GM18526 (cell line): ENCODE data around the gene MATCAP1.

Source experiments
- POLR2A ChIP-seq: IDR thresholded peaks from 3 replicates; pipeline ENCODE4 v1.6.1; 2011; ENCODE audit not compliant: insufficient read length; ENCODE audit errors: extremely low read depth

The MATCAP1 gene

DNA sequence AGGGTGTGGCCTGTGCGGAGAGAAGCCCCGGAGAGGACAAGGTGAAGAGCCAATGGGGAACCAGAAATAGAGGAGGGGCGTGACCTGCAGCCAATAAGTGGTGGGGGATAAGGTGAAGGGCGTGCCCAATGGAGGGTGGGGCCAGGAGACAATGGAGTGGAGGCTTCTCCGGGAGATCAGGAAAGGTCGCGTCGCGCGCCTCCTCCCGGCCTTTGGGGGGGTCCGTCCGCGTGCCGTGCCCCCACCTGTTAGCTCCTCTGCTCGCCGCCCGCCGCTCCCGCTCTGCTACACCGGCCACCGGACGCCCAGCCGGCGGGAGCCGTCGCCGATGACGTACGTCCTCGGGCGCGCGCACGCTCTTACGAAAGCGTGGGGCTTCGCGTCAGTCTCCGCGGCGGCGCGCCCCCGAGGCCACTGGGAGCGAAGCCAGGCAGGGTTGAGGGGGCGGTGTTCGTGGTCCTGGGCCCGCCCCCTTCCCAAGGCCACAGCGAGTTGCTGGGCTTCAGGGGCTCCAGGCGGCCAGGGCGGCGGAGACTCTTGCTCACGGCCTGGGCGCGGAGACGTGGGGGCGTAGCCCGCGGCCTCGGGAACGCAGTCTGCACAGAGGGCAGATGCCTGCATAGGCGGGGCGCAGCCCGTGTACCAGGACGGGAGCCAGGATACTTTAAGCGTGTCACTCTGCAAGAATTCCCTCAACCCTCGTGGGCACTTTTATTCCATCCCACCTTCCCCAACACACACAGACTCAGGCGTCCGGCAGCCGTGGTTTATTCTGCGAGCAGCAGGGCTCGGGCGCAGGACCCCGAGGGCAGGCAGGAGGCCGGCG lies at the start of gene MATCAP1:
MATCAP1 (minus strand) TSS at position 337 of the 826 bp plus-strand sequence. CDS start 3,353 bp downstream, outside the sequence.
- TF ChIP-seq POLR2A = peak; percentile 48

DNA sequence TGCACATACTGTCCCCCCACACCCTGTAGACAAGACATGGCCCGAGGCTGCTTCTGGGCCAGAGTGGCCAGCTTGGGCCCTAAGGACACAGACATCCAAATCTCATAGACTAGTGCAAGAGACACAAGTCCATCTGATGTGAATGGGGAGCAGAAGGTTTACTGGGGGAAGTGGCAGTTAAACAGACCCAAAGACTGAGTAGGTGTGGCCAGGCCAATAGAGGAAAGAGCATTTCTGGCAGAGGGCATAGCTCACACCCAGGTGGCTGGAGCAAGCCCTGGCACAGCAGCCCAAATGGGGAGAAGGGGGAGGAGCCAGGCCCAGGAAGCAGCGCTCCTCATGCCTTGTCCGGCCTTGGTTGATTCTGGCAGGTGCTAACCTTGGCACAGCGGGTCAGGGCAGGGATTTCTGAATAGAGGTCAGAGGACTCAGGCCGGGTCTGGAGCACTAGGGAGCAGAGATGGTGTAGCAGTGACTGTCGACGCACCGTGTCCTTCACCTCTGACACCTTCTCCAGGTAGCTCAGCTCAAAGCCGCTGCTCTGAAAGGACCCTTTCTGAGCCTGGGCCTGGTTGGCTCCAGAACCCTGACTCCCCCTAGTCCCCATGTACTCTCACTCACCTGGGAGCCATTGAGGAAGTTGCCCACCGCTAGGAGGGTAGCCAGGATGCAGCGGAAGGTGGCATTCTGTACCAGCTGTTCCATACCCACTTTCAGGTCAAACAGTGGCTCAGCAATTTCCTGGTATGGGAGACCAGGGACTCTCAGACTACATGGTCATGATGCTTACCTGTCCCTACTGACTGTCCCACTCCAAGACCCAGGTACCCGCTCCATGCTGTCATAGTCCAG lies 47.3 kb upstream of the MATCAP1 start:
- TF ChIP-seq POLR2A = no peak

DNA sequence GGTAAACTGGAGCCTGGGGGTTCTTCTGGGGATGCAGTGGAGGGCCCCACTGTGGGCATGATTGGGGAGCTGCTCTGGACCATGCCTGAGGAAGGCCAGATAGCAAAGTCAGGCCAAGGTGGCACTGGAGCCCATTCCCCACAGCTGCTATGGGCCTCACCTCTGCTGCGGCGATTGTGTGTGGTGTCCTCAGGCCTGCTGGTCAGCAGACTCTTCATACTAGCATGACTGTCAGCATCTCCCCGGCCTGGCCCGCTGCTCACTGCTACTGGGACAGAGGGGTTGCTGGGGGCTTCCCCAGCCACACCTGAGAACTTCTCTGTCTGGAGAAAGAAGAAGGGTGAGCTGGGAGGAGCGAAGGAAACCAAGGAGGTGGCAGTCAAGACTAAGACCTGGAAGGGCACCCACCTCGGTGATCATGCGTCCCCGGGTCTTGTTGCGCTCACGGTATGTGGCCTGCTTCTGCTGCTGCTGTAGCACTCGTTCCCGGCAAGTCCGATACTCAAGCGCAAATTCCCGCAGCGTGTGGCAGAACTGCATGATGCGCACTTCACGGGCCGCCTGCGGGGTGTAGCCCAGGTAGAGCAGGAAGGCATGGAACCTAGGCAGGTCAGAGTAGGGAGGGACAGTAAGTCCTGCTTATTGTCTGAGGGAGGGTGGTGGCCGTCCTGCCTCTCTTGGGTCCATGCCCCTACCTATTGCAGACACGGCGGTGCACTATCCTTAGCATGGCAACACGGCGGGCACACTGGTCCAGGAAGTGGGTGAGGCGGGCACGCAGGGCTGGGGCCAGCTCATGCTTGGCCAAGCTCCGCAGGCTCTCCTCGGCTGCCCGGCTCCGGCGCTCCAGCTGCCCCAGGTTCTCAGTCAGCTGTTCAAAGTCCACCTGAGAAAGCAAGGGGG lies 46.4 kb upstream of the MATCAP1 start:
- no peak for TF ChIP-seq POLR2A

DNA sequence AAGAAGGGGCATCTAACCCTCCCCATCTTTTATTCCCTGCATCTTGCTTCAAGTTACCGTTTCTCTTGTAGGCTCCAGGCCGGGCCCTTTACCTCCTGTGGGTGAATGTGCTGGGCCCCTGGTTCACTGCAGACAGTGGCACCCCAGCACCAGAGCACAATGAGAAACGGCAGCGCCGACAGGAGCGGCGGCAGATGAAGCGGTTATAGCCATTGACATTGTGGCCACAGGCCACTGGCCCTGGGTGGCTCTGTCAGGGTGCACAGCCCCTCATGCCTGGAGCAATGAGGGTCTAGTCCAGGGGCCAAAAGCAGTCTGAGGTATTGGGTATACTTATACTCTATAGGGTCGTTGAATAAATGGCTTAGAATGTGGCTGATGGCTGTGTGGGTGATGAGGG lies 45.1 kb upstream of the MATCAP1 start:
- TF ChIP-seq POLR2A = no peak

DNA sequence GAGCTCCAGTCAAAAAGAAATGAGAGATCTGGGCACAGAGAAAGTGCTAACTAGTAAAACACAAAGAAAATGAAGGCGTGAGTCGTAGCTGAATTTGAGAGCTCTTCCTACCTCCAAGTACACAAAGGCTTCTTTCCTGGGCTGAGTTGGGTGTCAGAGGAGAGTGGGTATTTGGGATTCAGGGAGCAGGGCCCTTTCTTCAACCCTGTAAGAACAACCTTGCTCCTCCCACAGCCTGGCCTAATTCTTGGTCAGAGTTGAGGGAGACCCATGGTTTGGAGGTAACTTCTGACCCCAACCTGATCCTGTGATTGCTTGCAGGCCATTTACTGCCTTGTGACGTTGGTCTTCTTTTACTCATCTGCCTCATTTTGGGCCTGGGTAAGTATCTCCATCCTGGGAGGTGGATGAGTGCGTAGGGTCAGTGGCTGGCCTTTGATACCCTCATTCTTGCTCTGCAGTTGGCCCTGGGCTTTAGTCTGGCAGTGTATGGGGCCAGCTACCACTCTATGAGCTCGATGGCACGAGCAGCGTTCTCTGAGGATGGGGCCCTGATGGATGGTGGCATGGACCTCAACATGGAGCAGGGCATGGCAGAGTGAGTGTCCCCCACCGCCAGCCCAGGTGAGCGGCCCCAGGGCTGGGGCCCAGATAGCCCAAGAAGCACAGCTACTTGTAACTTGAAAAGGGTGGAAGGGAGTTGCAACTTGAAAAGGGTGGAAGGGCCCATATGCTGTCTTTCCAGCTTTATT lies 44.4 kb upstream of the MATCAP1 start:
- no peak for TF ChIP-seq POLR2A

DNA sequence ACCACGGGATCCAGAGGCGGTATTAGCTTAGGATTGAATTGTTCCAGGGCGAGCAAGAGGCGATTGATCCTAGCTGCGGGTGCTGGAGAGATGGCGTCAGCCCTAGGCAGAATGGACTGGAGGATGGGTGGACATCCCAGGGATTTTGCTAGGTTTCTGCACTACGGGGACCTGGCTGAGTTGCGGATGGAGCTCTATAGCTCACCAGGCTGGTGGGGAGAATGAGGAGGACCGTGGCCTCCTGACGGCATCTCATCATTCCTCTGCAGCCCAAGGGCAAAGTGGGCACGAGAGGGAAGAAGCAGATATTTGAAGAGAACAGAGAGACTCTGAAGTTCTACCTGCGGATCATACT lies 43.8 kb upstream of the MATCAP1 start:
- no peak for TF ChIP-seq POLR2A

DNA sequence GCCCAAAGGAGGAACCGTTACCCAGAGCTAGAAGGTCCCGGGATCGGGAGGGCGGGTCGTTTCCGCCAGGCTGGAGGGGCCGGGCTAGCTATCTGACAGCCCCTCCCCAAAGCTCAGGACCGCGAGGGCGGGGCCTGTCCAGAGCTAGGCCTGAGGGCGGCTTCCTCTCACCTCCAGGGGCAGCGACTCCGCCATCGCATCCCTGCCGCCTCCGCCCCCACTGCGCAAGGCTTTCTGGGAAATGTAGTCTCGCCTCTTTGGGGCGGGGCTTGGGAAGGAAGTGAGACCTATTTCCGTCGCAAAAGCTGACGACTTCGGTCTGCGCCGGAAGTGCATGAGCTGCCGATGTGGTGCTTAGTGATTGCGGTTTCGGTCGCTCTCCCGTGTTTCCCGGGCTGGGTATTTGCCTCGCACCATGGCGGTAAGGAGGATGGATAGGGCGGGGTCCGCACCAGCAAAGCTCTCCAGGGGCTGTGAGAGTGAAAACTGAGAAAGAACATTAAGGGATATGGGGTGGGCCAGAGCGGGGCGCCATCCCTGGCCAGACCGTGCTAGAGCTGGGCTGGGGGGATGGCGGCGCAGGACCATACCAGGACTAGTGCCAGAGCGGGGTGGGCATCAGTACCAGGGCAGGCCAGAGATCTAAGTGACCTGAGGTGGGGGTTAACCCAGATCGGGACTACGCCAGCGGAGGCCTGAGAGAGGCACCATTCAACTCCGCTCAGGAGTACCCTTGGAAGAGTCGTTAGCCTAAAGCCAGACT lies 43.2 kb upstream of the MATCAP1 start, which contains the start of gene TMEM208:
TMEM208 (plus strand) TSS at position 327 of the 763 bp plus-strand sequence; CDS start at position 416, 89 bp downstream.
- TF ChIP-seq POLR2A = peak; percentile 70

DNA sequence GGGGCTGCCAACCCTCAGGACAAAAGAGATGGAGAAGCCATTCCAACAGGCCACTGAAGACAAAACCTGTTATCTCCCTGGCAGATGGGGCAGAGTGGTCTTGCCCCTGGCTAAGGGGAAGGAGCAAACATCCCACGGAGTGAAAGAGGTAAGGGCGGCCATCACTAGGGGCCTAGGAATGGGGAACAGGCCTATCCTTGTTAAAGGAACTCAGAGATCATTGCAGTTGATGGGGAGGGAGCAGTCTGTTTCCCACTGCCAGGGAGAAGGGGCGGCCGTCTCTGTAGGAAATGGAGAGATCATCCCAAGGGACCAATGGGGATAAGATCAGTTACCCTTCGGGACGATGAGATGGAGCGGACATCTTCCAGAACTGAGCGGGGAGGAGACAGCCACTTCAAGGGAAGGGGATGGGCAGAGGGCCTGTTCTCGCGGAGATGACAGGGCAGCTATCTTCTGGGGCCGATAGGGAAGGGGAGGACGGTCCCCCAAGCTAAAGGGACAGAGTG lies 42.6 kb upstream of the MATCAP1 start:
- no peak for TF ChIP-seq POLR2A

DNA sequence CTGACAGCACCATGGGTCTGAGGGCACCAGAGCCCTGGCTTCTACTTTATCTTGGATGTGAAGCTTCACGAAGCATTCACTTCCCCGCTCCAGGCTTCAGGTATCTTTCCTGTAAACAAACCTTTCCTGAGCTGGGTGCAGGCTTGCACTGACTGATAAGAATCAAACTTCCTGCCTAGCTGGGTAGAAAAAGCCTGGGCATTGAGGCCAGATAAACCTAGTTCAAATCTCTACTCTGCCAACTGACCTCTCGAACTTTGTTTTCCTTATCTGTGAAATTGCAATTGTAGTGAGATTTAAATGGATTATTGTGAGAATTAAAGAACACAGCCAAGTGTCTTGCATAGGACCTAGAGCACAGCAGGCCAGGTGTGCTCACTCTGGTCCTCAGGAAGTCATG lies 40.2 kb upstream of the MATCAP1 start:
- no peak for TF ChIP-seq POLR2A

DNA sequence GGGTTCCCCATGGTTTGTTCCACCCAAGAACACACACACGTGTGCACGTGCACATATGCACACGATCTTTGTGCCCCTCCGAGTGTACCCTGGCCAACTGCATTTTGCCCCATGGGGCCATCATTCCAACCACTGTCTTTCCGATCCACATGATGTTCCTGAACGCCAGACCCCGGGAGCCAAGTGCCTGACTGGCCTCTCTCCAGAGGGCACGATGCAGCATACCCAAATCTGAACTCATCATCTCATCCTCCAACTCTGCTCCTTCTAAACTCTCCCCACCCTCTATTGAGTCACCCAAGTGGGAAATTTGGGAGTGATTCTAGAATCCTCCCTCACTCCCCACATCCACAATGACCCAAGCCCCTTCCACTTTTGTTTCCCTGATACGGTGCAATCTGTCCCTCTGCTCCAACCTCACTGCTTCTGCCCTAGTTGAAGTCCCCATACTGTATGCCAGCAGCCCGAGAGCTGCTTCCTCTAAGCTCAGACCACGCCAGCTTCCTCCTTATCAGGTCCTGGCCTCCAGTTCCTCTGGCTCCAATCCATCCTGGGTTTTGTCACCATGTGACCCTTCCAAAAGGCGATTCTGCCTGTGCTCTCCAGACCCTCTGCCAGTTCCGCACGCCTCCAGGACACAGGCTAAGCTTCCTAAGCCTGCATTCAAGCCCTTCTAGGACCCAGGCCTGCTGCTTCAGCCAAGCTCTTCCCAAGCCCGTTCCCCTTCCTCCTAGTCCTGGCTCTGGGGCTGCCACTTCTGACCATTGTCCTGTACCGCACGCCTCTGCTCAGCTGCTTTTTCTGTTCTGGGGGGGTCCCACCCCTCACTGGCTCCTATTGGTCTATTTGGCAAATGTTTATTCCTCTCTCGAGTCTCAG lies 33.1 kb upstream of the MATCAP1 start:
- TF ChIP-seq POLR2A = no peak

DNA sequence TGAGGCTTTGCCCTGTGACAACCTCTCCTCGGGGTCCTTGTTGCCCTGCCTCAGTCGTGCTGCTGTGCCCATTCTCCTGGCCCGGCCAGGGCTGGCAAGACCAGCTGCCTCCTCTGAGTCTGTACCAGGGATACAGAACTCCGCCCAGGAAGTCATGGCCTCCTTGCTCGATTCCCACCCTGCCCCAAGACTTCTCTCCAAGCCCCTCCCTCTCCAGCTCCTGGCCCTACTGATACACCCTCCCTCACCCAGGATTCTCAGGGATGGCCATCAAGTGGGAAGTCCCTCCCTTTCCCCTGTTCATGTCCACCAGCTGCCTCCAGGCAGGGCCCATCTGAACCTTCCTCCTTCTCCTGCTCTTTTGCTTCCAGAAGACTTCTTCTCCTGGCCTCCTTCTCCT lies 31.9 kb upstream of the MATCAP1 start:
- no peak for TF ChIP-seq POLR2A

DNA sequence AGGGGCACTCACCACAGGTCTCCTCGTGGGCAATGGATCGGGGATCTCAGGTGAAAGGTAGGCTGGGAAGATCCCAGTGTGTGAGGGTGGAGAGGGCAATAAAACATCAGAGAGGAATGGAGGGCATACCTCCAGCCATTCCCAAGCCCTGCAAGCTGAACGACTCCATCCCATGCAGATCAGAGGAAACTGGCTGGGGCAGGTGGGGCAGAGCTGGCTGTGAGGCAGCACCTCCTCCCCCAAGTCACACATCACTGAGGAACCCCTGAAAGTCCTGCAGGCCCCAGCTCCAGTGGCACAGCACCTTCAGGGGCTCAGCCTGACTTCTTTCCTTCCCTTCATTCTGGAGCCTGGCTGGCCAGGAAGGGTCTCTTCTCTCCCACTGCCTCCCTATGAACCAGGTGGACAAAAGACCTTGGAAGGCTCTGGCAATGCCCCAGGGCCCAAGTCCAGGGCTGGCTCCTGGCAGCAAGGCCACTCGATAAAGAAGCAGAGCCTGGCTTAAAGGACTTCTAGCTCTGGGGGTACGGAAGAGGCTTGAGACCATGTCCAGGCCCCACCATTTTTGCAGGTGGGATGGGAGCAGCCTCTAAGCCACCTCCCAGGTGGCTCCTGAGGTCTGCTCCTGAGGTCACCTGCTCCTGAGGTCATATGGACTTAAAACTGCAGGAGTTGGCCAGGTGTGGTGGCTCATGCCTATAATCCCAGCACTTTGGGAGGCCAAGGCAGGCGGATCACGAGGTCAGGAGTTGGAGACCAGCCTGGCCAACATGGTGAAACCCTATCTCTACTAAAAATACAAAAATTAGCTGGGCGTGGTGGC lies 29.6 kb upstream of the MATCAP1 start:
- TF ChIP-seq POLR2A = no peak
